GM21786 (cell line): ENCODE results near the gene ZSCAN29.

Source experiments
- ATAC-seq: cut with Tn5 transposase; IDR thresholded peaks from one replicate; pipeline ENCODE4 v1.9.1; 2021; ENCODE audit not compliant: unreplicated experiment

Gene ZSCAN29

DNA sequence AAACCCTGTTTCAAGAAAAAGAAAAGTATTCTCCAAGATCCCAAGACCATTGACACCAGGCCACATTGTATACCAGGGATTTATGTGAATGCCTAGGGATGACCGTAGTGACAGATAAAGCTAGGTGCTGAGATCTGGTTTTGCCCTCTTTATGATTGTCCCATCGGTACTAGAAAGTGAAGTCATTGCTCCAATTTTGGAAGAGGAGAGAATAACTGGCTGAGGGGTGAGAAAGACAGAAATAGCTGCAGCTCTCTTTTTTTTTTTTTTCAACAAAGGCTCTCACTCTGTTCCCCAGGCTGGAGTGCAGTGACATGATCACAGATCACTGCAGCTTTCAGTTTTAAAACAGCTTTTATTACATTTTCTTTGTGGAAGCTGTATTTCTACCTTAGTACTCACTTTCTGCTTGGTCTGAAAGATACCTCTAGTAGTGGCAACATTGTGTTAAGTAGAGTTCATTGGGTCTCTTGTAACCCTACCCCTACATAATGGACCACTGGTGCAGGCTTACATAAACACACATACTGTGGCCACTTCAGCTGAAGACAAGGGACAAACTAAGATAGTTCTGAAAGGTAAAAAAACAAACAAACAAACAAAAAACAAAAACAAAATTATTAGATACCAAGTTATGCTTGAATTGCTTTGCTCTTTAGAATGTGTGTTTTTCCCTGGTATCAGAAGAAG is 18.0 kb downstream of the ZSCAN29 start:
- no peak for ATAC-seq

GRCh38 chr15:43347114-43347513 is 23.7 kb downstream of the ZSCAN29 start:
- no peak for ATAC-seq

GRCh38 chr15:43346305-43346704 is 24.5 kb downstream of the ZSCAN29 start:
- ATAC-seq = no peak

DNA sequence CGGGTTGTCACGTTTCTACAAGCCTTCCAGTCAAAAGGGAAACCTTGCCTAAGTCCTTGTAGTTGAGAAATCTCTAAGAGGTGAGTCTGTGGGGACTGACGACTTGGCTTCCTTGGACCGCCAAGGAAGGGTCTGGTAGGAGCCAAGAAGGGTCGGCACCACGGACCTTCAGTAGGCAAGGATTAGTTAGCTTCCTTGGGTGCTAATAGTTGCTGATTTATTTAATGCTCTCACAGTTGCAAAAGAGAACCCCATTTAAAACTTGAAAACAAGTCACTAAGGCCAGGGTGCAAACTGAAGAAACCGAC is 40.1 kb downstream of the ZSCAN29 start:
- peak; percentile 16 for ATAC-seq

DNA sequence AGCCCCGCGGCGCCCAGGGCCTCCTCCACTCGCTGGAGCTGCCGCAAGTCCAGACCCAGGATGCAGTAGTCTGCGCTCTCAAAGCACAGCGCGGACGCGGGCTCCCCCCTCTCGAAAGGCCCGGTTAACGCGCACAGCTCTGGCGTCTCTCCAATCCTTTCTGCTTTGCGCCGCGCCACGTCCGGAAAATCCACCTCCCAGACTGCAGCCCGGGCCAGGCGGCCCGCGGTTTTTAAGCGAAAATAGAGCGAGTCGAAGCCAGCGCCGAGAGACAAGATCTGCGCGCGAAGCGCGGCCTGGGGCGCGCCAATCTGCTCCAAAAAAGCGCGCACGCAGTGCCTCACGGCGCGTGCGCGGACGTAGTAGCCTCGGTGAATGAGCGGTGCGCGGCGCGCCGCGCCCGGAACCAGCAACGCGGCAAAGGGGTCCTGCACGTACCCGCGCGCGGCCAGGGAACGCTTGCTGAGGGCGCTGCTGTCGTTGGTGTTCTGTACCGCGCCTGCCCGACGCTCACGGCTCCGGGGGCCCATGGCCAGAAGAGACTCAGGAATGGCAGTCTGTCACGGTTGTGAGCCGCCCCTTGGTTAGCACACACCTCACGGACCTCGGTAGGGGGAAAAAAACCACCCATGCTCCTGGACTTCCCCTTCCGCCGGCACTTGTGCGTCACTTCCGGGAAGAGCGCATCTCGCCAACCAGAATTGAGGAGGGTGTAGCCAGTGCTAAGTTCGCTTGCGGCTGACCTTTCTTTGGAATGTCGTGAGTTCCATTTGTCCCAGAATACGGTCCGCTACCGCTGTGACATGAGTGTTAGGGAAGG is 40.7 kb downstream of the ZSCAN29 start, which contains the start of gene LCMT2:
TSS of gene LCMT2 (minus strand) at position 614 of the 820 bp plus-strand sequence. CDS start at position 530, 84 bp downstream.
- ATAC-seq = peak; percentile 84

DNA sequence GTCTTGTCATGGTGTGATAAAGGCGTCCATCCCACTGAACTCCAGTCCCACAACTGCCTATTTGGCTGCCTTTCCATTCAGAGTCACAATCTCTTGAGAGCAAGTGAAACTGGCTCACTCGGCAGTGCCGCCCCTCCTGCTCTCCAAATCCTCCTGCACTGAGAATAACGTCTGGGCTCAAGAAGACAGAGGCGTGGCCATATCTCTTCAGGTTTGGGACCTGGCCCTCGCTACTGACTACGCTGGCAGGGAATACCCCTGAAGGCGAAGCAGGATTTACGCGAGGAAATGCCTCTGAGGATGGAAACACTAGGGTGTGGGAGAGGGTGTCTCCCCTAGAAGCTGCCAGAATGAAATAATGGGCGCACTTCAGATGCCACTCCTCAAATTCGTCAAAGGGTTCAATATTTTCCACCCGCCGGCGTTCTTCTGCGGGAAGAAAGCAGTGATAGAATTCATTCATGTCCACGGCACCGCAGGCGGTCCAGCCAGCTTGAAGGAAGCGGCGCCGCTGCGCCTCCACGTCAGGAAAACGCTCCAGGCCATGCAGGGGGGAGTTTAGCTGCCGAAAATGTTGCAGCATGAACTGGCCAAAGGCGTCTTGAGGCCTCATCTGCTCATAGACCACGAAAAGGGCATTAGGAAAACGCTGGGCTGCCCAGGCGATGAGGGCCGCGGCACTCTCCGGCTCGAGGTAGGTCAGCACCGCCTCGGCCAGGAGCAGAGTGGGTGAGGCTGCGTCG is 41.5 kb downstream of the ZSCAN29 start:
- no peak for ATAC-seq

DNA sequence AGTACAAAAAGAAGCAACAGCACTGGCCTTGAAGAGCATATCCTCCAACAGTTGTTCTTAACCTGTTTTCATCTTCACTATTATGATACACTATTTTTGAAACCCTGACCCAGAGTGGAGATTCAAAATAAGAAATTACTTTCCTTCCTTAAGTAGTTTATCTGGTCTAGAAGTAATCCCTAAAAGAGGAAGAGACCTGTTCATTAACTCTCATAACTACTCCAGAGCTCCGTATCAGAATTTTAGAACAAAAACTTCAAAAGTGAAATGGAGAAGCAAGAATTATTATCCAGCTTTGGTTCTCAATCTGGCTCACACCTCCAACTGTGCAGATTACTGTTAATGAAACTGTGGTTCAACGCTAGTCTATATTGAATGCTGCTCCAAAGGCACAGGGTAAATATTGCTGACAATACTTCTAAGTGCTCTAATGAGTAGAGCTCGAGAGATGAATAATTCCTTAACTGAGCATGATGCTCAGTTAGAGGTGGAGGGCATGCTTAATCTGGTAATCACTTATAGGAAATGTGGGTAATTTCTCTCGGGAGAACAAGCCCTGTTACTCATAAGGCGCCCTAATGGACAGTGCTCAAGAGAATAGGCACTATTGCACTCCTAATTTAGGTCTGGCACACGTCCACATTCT is 45.7 kb downstream of the ZSCAN29 start:
- ATAC-seq = no peak

DNA sequence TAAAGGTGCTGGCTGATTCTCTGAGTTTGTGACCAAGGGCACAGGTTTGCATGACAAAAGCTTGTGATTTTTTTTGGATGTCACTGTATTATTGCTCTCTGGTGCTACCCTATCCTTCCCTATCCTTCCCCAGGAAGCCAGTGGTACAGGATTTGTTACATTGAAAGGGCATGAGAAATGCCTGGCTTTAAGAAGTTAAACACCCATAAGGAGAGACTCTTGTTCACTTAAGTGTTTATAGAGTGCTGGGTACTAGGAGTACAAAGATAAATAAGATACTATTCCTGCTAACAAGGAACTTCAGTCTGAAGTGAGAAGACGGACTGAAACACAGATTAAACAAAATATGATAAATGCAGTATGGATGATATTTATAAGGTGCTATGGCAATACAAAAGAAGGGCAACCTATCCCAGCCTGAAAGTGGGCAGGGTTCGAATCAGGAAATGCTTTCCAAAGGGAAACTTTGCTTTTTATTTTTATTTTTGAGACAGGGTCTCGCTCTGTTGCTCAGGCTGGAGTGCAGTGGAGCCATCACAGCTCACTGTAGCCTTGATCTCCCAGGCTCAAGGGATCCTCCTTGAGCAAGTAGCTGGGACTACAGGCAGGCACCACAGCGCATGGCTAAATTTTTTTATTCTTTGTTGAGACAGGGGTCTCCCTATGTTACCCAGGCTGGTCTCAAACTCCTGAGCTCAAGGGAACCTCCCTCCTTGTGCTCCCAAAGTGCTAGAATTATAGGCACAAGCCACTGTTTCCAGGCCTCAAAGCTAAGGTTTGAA is 51.7 kb downstream of the ZSCAN29 start:
- no peak for ATAC-seq

GRCh38 chr15:43317566-43318184 is 53.2 kb downstream of the ZSCAN29 start:
- ATAC-seq = no peak

- no peak for ATAC-seq
Observed at GRCh38 chr15:43316971-43317346, 53.9 kb downstream of the ZSCAN29 start.

- no peak for ATAC-seq
Observed at GRCh38 chr15:43316016-43316970, 54.5 kb downstream of the ZSCAN29 start.

DNA sequence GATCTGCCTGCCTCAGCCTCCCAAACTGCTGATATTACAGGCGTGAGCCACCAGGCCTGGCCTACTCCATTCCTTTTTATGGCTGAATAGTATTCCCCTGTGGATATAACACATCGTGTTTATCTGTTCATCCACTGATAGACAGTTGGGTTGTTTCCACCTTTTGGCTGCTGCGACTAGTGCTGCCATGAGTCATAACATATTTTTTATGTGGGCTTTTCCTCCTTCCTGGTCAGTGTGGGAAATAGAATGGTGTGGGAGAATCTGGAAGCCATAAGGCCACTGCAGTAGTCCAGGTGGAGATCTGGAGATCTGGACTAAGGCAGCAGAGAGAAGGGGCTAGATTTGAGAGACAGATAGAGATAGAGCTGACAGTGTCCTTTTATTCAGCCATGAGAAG is 56.7 kb downstream of the ZSCAN29 start:
- no peak for ATAC-seq

DNA sequence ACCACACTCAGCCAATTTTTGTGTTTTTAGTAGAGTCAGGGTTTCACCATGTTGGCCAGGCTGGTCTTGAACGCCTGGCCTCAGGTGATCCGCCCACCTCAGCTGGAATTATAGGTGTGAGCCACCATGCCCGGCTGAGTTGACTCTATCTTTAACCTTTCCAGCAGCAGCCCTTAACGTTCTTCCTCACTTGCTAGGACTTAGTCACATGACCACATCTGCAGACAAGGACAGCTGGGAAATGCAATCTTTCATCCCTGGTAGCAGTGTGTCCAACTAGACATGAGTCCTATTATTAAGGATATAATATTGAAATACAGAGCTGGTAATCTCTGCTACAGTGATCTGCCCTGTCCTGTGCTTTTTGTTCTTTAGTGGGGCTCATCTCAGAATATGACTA is 58.5 kb downstream of the ZSCAN29 start:
- no peak for ATAC-seq
